RPMI7951 (cell line): ENCODE results near the gene MMP10. TPM values are rescaled to one million over a fixed set of nuclear protein-coding genes. Genes with fewer than 3 reads are reported as not detected.

ENCODE experiments used
- DNase-seq: peaks from one replicate; pipeline ENCODE4 v3.0.0-alpha.2; 2012; ENCODE audit warnings: low read depth
- total RNA-seq: library from RNA; depleted of rRNA; stranded (reverse); fragments of >200 nt; shearing (Covaris generic); gene quantifications from 2 replicates; pipeline ENCODE4 v1.2.3, GENCODE V29; 2014; rRNA removed

Gene MMP10
- total RNA-seq: 0.20 and 0.24 TPM in 2 replicates

DNA sequence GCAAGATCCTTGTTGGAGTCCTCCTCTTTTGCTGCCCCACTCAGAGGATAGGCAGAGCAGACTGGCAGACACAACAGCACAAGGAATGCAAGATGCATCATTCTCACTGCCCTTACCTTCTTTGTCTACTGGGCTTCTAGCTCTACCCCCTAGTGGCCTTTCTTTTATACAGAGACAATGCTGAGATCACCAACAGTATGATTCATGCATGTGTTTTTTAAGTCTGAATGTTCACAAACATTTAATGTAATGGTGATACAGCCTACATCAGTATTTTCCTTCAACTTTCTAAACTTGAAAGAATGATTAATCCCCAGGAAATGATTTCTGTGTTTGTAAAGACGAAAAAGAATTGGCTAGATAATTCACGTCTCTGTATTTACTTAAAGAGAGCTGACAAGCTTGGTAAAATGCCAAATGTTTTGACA, at the start of gene MMP10:
MMP10 (minus strand) TSS at position 138 of the 428 bp plus-strand sequence; CDS start at position 101, 37 bp downstream.
- peak; percentile 64 for DNase-seq

DNA sequence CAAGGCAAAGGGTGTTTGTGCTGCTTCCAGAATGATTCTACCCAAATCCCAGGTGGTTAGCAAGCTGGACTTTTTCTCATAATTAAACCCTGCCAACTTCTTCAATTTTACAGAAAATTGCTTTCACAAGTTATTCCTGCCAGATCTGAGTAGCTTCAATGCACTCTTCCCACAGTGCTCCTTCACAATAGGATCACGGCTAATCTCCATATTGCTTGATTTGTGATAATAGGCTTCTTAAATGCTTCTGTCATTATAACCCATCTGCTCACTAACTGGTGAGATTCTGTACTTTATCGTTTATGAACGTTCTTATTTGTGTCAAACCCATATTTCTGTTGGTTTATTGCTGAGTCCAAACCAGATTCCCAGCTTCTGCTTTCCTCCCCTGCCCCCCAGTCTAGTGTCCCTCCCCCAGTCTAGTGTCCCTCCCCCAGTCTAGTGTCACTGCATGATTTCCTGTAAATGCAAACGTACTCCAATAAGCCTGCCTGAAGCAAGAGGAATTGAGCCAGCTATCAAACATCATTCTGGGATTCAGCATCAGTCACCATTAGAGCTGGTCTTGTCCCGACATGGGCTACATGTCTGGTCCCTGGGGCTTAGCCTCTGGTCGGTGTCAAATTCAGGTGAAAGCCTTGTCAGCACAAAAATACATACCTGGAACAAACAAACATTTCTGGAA, 49.0 kb upstream of the MMP10 start:
- no peak for DNase-seq

DNA sequence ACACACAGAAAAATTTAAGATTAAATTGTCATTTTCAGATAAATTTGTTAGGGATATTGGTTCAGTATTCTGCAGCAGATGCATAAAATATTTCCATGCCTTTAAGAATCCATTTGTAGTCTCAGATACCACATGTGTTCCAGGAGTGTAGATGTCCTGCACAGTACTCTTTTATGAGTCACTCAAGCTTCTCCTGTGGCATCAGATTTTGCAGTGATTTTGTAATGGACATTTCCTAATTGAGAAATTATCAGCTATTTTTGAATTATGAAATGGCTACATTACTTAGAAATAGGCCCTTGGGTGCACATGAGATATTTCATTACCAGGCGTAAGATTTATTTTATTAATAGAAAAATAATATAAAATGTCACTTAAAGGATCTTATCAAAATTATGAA, 44.1 kb upstream of the MMP10 start:
- DNase-seq: no peak

DNA sequence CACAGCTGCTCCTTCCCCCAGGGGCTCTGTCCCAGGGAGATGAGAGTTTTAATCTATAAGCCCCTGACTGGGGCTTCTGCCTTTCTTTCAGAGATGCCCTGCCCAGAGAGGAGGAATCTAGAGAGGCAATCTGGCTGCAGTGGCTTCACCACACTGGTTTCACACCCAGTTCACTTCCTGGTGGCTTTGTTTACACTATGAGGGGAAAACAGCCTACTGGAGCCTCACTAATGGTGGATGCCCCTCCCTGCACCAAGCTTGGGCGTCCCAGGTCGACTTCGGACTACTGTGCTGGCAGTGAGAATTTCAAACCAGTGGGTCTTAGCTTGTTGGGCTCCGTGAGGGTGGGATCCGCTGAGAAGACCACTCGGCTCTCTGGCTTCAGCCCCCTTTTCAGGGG, 39.1 kb upstream of the MMP10 start:
- DNase-seq: no peak

DNA sequence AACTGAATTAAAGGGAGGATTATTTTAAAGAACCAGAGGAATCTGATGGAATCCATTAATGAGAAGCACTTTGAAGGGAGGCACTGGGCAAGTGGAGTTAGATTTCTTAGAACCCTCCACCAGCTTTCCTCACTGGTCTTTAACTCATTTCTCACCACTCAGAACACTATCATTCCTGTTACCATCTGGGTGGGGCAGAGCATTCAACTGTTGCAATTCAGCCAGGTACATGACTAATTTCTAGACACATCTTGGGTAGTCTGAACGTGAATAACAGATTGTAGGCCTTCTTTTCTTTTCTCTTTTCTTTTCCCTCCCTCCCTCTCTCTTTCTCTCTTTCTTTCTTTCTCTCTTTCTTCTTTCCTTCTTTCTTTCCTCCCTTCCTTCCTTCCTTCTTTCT, 33.1 kb upstream of the MMP10 start:
- no peak for DNase-seq

DNA sequence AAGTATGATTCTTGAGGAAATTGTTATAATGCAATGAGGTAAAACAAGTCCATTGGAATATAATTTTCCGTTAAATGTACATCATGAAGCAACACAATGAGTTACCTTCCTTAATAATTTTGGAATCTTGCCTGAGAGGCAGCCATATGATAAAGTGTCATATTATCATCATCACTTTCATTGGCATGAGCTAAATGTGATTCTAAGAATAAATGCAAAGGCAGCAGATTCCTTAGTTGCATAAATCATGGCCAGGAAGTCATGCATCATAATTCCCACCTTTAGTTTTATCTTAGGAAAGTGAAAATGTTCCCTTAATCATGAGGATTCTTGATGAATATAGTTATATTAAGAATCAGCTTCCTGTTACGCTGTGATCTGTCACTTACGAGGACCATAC, 31.8 kb upstream of the MMP10 start:
- DNase-seq: no peak

DNA sequence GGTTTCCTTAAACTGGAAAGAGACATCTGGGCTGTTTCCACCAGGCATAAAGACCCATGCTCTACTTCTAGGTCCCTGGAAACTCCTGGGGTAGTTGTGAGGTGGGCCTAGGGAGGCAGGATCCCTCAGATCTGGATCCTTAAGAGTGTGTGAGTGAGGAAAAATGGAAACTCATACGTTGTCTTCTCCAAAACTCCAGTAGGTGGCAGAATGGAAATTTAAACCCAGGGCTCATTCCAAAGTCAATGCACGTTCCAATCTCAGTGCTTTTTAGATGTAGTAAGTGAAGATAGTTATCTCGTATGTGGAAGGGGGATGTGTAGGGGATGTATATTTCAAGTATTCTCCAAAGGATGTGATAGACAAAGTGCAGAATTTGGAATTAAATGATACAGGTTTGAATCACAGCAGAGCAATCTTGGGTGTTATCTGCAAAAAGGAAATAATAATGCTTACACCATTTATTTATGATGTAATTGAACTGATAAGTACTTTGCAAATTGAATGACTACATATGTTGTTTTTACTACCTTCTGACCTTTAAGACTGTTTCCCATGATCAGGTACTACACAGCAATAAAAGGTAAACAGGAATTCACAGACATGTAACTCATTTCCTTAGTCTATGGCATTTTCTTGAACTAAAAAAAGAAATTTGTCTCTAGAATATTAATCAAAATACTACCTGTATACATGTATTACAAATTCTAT, 30.7 kb upstream of the MMP10 start:
- DNase-seq: peak; percentile 39

DNA sequence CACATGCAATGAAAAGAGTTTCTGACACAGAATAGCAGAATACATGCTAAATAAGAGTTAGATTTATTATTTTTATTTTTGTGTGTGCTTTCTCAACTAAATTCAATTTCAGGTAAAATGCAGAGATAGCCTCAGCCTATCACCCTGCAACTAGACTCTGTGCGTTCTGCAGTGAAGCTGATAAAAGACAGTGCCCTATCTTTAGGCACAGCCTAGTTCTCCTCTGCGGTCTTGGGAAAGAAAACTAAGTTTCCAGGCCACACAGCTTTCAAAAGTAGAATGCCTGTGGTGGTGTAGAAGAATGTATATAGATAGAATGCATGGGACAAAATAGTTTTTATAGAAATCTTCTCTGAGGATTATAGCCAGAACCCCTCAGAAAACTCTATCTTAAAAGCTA, 29.5 kb upstream of the MMP10 start:
- no peak for DNase-seq

DNA sequence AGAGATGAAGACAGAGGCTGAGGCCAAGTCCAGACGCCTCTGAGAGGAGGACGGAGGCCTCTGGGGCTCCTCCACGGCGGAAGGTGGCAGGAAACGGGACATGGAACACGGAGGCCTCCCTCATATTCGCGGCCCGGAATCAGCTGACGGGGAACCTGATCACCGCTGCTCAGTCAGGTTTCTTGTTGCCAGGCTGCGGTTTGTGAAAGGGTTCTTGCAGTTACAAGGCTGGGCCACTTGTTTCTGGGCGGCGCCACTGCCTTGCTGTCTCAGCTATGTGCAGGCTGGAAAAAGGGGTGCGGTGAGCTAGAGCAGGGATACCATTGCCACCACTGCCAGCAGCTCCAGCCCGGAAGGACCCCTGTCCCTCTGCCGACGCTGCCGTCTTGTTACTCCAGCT, 27.5 kb upstream of the MMP10 start:
- DNase-seq: no peak

DNA sequence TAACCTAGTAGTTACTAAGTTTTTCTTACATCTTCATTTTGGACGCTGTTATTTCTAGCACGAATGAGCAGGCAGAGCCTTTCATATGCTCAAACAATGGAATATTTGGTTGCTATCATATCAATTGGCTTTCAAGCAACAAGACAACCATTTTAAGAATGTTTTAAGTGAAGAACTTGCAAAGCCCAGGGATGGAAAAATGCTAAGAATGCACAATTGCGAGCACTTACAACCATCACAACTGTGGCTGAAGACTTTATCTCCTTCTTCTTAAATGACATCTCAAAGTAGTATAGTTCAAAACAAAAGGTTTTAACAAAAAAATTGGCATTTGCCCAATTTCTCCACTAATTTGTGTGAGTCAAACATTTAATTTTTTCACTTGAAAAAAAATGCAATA, 25.9 kb upstream of the MMP10 start:
- peak; percentile 19 for DNase-seq

DNA sequence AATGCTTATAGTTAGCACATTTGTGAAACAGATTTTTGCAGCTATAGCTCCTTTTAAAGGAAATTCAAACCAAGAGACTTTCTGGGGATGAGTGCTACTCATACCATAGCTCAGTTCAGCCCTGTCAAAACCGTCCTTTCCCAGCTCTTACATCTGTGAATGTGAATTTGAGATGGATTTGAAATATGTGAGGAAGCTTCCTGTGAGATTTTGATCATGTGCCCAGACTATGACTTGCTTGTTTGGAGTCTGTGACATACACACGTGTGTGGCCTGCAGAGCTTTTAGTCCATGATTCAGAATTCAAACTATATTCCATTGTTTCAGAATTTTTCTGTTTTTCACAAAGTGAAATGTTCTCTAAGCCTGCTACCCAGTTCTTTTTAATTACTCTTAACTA, 21.9 kb upstream of the MMP10 start:
- DNase-seq: peak; percentile 75

DNA sequence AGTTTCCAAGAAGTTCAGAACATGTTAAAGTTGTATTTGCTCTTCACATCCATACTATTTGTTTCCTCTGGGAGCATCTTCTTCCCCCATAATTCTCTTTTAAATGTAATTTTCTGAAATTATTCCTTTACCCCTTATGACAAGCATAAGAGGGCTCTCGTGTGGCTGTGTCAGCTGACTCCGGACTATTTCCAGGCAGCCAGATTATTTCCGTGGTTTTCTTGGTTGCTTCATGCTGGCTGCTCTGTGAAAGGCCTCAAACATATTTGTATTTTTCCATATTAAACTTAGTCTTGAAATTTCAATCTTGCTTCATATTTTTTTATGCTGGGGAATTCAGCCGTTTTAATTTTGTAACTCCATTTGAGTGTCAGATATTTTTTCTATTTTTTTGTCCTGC, 20.3 kb upstream of the MMP10 start:
- DNase-seq: no peak

DNA sequence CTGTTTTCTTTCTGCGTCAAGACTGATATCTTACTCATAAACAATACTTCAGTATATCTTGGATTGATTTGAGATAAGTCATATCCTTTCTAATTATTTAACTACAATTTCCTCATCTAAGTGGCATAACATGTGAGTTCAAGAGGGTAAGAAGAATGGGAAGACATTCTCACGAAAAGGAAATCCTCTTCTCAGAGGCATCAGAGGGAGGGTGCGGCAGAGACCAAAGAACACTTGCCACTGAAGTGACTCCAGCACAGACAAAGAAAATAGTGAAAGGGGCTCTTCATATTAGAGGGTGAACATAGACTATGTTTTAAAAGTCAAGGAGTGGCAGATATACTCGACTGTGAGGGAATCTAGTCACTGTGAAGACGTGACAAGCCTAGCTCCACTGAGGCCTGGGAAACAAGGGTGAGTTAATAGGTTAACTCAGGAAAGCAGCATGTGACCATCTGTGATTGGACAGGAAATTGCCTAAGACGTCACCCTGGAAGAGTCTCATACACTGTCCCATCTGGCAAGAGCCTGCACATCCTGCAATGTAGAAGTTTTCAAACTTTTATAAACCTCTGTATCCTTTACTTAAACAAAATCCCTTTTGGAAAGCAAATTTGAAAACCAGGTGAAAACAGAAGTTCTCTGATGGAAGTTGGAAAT, 19.4 kb upstream of the MMP10 start:
- no peak for DNase-seq

DNA sequence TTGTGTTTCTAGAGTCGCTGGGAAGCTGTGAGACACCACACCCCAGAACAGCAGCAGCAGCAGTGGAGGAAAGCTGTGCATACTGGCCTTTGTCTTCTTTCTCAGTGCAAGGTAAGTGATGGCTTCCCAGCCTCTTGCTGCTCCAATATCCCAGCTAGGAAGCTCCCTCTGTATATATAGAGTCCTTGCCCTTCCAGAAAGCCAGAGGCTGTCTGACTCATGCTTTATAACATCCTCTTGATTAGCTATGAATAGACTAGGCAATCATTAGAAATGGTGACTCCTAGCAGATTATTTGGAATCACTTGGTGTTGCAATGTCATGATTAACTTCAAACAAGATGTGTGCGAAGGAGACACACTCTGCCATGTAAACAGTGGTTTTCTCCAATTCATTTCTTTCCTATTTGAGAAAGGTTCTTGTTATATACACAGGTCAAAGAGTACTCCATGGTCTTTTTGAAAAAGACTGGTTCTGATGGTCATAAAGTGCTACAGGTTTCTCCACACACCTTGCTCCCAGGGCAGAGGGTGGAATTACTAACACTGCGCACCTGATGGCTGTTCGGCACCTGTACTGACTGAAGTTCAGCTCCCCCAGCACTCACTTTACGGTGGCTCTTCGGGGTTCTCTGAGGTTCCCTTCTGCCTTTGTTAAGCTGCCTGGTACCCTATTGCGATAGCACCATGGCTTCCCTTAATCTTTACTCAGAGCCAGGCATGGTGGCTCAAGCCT, 17.8 kb upstream of the MMP10 start, which contains the start of gene MMP1:
MMP1 (minus strand) TSS at position 149 of the 735 bp plus-strand sequence; CDS start at position 81, 68 bp downstream.
- DNase-seq: peak; percentile 72

DNA sequence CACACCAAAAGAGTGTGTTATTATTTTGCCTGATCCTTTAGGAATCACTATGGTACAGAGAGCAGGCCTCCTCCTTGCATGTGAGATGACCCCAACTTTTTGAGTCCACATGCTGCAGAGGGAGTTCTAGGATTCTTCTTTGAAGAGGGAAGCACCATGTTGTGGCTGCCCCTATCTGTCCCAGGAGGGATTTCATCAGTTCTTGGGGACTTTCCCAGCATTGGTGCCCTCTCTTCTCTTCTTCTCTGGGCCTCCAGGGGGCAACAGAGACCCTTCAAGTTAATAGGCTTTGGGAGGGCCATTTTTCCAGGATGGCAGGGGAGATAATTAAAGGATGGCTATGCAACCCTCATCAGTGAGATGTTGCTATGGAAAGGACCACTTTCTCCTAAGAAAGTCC, 14.0 kb upstream of the MMP10 start:
- DNase-seq: peak; percentile 62

DNA sequence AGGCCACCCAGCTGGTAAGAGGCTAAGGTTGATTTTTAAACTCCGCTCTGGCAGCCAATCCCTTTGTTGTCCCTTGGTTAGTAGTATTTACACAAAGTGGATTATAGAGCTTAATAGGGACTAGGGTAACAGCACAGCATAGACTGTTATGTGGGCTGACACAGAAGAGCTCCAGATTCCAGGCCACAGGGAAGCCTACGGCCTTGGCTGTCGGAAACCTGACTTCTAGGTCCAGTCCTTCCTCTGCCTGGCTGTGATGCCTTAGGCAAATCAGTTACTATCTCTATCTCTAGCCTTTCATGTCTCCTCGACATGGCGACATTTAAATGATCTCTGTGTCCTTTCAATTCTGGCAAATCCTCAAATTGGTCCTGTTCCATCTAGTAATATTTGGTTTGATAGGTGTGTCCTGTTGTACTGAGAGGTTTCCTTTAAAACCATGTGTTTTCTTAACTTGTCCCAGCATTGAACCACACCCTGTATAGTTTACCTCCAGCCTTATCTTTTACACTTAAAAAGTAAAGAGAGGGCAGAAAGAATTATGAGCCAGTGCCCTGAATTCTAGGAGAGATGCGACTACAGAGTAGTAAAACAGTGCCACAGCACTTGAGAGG, 13.4 kb upstream of the MMP10 start:
- no peak for DNase-seq

DNA sequence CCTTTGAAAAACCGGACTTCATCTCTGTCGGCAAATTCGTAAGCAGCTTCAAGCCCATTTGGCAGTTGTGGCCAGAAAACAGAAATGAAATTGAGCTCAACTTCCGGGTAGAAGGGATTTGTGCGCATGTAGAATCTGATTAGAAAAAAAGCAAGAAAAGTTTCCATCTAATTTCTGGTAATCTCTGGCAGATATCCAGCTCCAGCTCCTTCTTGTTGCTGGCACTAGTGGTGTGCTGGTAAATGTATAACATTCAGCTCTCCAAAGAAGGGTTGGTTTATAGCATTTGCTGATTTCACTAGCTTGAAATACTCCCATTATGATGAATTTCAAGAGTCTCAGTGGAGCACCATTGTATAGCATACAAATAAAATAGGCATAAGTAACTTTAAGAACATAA, 12.2 kb upstream of the MMP10 start:
- no peak for DNase-seq

DNA sequence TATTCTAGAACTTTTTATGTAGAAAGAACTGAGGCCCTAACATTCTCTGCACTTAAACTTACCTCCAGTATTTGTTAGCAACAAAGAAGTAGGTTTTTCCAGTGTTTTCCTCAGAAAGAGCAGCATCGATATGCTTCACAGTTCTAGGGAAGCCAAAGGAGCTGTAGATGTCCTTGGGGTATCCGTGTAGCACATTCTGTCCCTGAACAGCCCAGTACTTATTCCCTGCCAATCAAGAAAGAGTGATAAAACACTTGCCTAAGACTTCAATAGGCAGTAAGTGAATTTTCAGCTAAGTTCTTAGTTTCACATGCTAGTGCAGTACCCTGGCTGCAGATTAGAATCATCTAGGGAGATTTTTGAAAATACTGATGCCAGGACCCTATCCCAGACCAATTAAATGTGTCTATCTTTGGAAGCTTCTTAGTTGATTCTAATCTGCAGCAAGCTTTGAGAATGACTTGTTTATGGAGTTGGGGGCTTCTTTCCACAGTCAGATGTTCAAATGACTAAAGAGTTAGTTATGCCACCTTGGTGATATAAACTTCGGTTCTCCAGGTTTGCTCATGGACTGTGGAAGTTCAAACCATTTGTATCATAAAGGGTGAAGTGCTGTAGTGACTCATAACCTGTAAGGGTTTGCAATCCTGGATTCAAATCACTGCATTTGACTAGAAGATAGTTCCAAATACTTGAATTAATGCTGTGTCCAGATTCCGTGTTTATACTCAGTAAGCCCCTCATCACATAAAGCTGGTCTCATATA, 11.0 kb upstream of the MMP10 start:
- no peak for DNase-seq

DNA sequence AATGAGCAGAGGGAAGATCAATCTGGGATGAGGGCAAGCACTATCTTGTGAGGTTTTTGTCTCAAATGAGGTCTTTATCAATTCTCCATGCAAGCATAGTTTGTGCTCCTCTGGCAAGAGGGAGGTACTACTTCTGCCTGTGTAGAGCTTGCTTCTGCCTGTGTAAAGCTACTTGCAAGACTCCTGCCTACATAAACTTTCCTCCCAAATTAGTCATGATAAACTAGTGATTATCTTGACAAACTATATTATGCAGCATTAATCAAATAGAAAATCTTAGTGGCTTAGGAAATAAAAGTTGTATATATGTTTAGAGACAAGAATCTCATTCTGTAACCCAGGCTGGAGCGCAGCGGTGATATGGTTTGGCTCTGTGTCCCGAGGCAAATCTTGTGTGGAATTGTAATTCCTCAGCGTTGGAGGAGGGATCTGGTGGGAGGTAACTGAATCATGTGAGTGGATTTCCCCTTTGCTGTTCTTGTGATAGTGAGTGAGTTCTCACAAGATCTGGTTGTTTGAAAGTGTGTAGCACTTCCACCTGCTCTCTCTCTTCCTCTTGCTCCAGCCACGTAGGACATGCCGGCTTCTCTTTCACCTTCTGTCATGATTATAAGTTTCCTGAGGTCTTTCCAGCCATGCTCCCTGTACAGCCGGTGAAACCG, 8.0 kb upstream of the MMP10 start:
- no peak for DNase-seq

DNA sequence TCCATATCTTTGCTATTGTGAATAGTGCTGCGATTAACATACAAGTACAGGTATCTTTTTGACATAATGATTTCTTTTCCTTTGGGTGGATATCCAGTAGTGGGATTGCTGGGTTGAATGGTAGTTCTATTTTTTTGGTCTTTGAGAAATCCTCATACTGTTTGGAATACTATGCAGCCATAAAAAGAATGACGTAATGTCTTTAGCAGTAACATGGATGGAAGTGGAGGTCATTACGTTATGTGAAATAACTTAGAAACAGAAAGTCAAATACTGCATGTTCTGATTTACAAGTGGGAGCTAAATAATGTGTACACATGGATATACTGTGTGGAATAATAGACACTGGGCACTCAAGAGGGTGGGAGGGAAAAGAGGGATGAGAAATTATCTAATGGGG, 4.0 kb upstream of the MMP10 start:
- no peak for DNase-seq
